ENCODE measurements around the gene ICAM2.

The ICAM2 gene

DNA sequence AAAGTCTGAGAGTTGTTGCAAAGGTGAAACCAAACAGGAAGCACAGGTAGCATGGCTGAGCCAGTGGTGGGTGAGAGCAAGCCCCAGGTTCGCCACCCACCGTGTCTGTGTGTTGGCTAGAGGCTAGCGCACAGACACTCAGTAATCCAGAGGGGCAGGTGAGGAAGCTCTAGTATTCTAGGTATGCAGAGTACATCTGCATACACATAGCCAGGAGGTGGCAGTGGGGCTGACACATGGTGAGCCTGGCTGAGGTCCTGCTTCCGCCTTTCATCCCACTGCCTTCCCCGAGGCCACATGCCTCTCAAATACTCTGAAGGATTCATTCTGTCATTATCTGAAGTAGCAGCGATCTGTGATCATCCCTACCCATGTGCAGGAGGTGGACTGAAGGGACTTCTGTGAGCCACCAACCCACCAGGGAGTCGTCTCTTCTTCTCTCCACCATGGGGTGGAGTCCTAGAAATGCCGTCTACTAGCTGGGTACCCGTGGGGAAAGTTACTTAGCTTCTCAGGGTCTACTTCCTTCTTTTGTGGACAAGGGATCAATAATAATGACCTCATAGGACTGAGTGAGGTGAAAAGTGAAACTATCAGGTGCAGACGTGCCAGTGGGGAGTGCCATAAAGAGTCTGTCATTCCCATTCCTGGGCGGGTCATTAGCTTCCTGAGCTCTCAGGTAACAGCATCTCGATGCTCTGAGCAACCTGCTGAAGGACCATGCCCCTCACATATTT lies 36.0 kb upstream of the ICAM2 start:
- DNase-seq (ENCODE audit: low read depth), result no peak
- TF ChIP-seq, protein P1, sequence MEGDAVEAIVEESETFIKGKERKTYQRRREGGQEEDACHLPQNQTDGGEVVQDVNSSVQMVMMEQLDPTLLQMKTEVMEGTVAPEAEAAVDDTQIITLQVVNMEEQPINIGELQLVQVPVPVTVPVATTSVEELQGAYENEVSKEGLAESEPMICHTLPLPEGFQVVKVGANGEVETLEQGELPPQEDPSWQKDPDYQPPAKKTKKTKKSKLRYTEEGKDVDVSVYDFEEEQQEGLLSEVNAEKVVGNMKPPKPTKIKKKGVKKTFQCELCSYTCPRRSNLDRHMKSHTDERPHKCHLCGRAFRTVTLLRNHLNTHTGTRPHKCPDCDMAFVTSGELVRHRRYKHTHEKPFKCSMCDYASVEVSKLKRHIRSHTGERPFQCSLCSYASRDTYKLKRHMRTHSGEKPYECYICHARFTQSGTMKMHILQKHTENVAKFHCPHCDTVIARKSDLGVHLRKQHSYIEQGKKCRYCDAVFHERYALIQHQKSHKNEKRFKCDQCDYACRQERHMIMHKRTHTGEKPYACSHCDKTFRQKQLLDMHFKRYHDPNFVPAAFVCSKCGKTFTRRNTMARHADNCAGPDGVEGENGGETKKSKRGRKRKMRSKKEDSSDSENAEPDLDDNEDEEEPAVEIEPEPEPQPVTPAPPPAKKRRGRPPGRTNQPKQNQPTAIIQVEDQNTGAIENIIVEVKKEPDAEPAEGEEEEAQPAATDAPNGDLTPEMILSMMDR (IDR thresholded peaks at IDR 0.05; ENCODE audit: insufficient read depth, low read depth, low read length, missing control alignments), result no peak
- H3K4me3 ChIP-seq (ENCODE audit: low read length), result no peak overlapping the region

DNA sequence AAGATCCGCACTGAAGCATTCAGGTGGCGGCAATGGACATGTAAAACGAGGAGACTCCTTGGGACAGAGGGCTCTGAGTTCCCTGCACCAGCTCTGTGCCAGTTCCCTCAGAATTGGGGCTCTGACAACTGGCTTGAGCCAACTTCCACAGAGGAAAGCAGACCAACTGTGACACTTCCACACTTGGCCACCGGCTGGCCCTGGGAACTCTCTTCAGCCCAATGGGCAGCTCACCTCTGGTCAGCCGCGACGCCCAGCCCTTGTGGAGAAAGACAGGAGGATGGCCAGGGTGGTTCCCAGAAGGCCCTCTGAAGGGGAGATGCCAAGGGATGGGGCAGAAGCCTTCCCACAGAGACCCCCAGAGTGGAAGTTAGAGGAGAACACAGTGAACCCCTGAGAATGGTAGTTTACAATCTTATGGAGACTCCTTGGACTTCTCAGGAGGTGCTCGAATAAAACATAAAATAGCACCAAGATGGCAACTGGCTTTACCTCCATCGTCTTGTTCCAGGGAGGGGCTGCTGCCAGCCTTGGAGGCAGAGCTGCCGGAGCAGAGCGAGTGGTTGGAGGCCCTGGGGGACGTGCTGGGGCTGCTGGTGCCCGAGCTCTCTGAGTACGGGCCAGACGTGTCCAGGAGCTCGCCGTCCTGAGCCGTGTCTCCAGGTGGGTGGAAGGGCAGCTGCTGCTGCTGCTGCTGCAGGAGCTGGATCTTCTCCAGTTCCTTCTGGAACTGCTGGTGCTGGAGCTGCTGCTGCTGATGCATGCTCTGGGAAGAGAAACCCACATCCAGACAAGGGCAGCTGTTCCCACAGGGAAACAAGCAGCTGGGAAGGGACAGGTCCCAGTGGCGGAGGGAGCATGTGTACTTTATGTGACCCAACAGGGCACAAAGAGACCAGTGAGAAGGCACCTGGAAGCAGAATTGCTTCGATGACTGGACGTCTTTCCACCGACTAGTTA lies 35.0 kb upstream of the ICAM2 start:
- TF ChIP-seq, protein P1 (IDR thresholded peaks at IDR 0.05; ENCODE audit: insufficient read depth, low read depth, low read length, missing control alignments), result no peak
- no peak overlapping the region for H3K4me3 ChIP-seq (ENCODE audit: low read length)
- no peak for DNase-seq (ENCODE audit: low read depth)

DNA sequence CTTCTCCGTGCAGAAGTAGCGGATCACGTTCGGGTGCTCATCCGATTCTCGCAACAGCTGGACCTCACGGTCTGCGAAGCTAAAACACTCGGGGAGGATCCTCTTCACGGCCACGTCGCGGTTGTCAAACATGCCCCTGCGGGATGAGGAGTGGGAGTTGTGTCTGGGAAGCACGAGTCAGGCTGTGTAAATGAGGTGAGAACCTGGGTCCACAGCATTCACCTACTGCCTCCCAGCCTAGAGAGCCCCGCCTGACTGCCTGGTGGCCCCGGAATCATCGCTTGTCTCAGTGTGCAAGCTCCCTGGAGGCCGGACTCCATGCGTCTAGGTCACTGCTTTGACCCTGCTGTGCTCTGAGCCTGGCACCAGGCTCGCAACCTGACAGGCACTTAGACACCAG lies 33.9 kb upstream of the ICAM2 start:
- TF ChIP-seq, protein P1 (IDR thresholded peaks at IDR 0.05; ENCODE audit: insufficient read depth, low read depth, low read length, missing control alignments), result no peak
- H3K4me3 ChIP-seq (ENCODE audit: low read length), result no peak overlapping the region
- DNase-seq (ENCODE audit: low read depth), result no peak

DNA sequence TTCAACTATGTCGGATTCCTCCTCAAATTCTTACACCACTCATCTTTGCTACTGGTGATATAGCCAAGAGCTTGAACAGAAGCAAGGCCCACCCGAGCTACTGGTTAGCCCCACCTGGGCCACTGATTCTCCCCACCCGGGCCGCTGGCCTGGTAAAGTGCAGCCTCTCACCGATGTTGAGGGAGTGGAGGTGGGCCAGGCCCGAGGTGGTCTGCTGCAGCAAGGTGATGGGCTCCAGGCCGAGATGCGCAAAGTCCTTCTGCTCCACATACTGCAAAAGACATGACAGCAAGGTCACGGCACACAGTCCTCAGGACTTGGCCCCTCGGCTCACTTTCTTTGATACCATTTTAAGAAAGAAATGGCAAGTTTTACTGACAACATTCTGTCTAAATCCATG lies 32.7 kb upstream of the ICAM2 start:
- DNase-seq (ENCODE audit: low read depth), result no peak
- TF ChIP-seq, protein P1 (IDR thresholded peaks at IDR 0.05; ENCODE audit: insufficient read depth, low read depth, low read length, missing control alignments), result no peak
- H3K4me3 ChIP-seq (ENCODE audit: low read length), result no peak overlapping the region

DNA sequence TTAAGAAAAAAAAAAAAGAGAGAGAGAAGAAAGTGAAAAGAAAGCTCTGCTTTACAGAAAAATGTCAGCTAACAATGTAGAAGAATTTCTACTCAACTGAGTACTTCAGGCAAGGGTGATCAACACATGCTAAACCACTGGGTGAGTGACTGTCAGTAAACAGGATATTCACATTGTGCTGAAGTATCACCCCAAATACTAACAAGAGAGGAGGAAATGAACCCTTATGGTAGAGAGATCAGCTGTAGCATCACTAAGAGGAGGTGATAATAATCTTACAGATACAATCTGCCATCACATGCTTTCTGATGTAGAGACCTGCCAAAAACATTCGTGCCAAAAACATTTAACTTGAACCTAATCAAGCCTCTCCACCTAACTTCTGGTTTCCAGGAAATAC lies 30.7 kb upstream of the ICAM2 start:
- DNase-seq (ENCODE audit: low read depth), result no peak
- TF ChIP-seq, protein P1 (IDR thresholded peaks at IDR 0.05; ENCODE audit: insufficient read depth, low read depth, low read length, missing control alignments), result no peak
- H3K4me3 ChIP-seq (ENCODE audit: low read length), result no peak overlapping the region

DNA sequence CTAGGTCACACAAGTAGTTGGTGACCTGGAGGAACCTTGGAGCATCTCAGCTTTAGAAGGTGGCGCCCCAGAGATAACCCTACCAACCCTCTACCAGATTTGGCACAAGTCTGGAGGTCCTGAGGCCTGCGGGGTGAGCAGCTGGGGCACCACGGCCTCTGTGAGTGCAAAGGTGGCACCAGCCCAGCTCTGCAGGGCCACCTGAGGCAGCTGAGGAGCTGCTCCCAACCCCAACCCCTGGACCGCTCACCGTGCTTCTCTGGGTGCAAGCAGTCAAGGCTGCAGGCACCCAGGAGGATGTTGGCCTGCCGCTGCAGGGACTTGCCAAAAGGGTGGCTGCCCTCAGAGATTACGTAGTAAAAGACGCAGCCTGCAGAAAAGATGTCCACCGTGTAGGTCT lies 28.4 kb upstream of the ICAM2 start:
- no peak for DNase-seq (ENCODE audit: low read depth)
- H3K4me3 ChIP-seq (ENCODE audit: low read length), result no peak overlapping the region
- TF ChIP-seq, protein P1 (IDR thresholded peaks at IDR 0.05; ENCODE audit: insufficient read depth, low read depth, low read length, missing control alignments), result no peak
